Measurements from ENCODE around the gene ATF2. TPM values are rescaled to one million over a fixed set of nuclear protein-coding genes. Genes with fewer than 3 reads are reported as not detected.

ATF2 gene
- total and polyA plus RNA-seq, 2 of the 13 experiments (the other 11 are each of a cell fraction or from before 2014, with no cell fraction given): 91.6 to 95.1 TPM

DNA sequence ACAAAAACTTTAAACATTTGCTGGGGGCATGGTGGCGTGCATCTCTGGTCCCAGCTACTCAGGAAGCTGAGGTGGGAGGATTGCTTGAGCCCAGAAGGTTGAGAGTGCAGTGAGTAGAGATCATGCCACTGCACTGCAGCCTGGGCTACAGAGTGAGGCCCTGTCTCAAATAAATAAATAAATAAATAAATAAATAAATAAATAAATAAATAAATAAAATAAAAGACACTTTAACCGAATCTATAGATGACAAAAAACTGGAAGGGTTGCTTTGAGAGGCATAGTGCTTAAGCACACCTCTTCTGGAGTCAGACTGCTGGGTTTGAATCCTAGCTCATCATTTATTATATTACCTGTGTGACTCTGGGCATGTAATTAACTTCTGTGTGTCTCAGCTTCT lies 141.6 kb downstream of the ATF2 start:
- 65% methylated on average over 2 of the region's 2 CpGs for WGBS (ENCODE audit: low lambda C conversion rate)
- H3K9ac ChIP-seq (ENCODE audit: insufficient read depth, low read depth, low read length): no peak overlapping the region
- H3K79me2 ChIP-seq (ENCODE audit: insufficient read depth, low read length): no peaks in the 10 kb centered on the region
- POLR2A ChIA-PET: no interaction called here
- FAIRE-seq: no peak
- H3K4me3 ChIP-seq (replicated peaks in 1 of 3; ENCODE audit: insufficient read depth in 1 of 3, low read depth in 2 of 3, low read length in 3 of 3): no peak overlapping the region
- no peak for DNase-seq (ENCODE audit: low spot score)
- BruUV-seq (replicated peaks): no TSS peak
- no peaks in the 10 kb centered on the region for H4K20me1 ChIP-seq (ENCODE audit: insufficient read depth, low read length)
- intact Hi-C loops (cut with micrococcal nuclease; ENCODE audit: unreplicated experiment) (no loop called here), in situ Hi-C loops (cut with HindIII; ENCODE audit: extremely low pct_ligation_motif_present, low pct_unique_long_range_greater_than_20kb) (loop anchor here (25.0 kb wide), 1 partner anchor 261 kb away; no protein-coding TSS in a partner anchor)
- CTCF ChIA-PET (ENCODE audit: low intra/inter-chr PET ratio, low total read pairs): no interaction called here
- no peaks in the 10 kb centered on the region for H3K9me3 ChIP-seq (ENCODE audit: low read length)
- H3K4me1 ChIP-seq (ENCODE audit: insufficient read depth, low read length): peaks cover 52% of the 10 kb centered on the region
- no peak for ATAC-seq
- no peak overlapping the region for H3K4me2 ChIP-seq (ENCODE audit: low read depth, low read length)
- H3K27me3 ChIP-seq (ENCODE audit: control insufficient read depth in 1 of 2, insufficient read depth in 2 of 2, low read length in 2 of 2): no peaks in the 10 kb centered on the region
- no peak overlapping the region for H3K27ac ChIP-seq (ENCODE audit: extremely low read length, insufficient read depth, low read length)
- no peak overlapping the region for H2AFZ ChIP-seq (ENCODE audit: low read length)
- TF ChIP-seq ZNF761 (CRISPR knock-in tag; conservative IDR thresholded peaks at IDR 0.05): no peak
- no peak for TF ChIP-seq HNRNPUL1 (IDR thresholded peaks at IDR 0.05; ENCODE audit: low read depth, low read length)
- TF ChIP-seq, protein P1, sequence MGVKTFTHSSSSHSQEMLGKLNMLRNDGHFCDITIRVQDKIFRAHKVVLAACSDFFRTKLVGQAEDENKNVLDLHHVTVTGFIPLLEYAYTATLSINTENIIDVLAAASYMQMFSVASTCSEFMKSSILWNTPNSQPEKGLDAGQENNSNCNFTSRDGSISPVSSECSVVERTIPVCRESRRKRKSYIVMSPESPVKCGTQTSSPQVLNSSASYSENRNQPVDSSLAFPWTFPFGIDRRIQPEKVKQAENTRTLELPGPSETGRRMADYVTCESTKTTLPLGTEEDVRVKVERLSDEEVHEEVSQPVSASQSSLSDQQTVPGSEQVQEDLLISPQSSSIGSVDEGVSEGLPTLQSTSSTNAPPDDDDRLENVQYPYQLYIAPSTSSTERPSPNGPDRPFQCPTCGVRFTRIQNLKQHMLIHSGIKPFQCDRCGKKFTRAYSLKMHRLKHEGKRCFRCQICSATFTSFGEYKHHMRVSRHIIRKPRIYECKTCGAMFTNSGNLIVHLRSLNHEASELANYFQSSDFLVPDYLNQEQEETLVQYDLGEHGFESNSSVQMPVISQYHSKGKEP (CRISPR knock-in tag; IDR thresholded peaks at IDR 0.05): no peak
- H3K36me3 ChIP-seq (replicated peaks in 1 of 2; ENCODE audit: control insufficient read depth in 1 of 2, insufficient read depth in 2 of 2, low read length in 2 of 2): no peaks in the 10 kb centered on the region

DNA sequence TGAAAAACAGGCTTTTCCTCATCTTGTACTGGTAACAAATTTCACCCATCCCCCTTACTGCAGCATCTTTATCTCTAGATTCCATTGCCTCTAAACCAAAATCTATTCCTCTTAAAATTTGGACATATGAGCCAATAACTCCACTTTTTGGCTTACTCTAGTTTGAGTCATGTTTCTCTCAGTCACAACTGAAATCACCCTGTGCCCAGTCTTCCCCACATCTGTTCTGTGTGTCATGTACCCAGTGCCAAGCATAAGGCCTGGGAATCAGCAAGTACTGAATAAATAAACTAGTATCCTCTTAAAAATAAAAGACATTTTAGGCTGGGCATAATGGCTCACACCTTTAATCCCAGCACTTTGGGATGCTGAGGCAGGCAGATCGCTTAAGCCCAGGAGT lies 142.1 kb downstream of the ATF2 start:
- ATAC-seq (no peak), FAIRE-seq (no peak), DNase-seq (ENCODE audit: low spot score) (no peak)
- no peak overlapping the region for H3K4me3 ChIP-seq (replicated peaks in 1 of 3; ENCODE audit: insufficient read depth in 1 of 3, low read depth in 2 of 3, low read length in 3 of 3)
- H3K9me3 ChIP-seq (ENCODE audit: low read length): no peaks in the 10 kb centered on the region
- in situ Hi-C loops (cut with HindIII; ENCODE audit: extremely low pct_ligation_motif_present, low pct_unique_long_range_greater_than_20kb) (loop anchor here (25.0 kb wide), 1 partner anchor 261 kb away; no protein-coding TSS in a partner anchor), intact Hi-C loops (cut with micrococcal nuclease; ENCODE audit: unreplicated experiment) (no loop called here)
- no peaks in the 10 kb centered on the region for H4K20me1 ChIP-seq (ENCODE audit: insufficient read depth, low read length)
- CTCF ChIA-PET (ENCODE audit: low intra/inter-chr PET ratio, low total read pairs): no interaction called here
- no peaks in the 10 kb centered on the region for H3K27me3 ChIP-seq (ENCODE audit: control insufficient read depth in 1 of 2, insufficient read depth in 2 of 2, low read length in 2 of 2)
- H3K79me2 ChIP-seq (ENCODE audit: insufficient read depth, low read length): no peaks in the 10 kb centered on the region
- TF ChIP-seq ZNF451 (CRISPR knock-in tag; IDR thresholded peaks at IDR 0.05) (no peak), ARNTL (CRISPR knock-in tag; IDR thresholded peaks at IDR 0.05) (no peak), CC2D1A (CRISPR knock-in tag; IDR thresholded peaks at IDR 0.05) (no peak), SP4 (CRISPR knock-in tag; IDR thresholded peaks at IDR 0.05) (no peak), MEF2D (CRISPR knock-in tag; IDR thresholded peaks at IDR 0.05) (no peak), ZNF34 (CRISPR knock-in tag; IDR thresholded peaks at IDR 0.05; ENCODE audit: borderline replicate concordance) (no peak)
- TF ChIP-seq, protein P2, sequence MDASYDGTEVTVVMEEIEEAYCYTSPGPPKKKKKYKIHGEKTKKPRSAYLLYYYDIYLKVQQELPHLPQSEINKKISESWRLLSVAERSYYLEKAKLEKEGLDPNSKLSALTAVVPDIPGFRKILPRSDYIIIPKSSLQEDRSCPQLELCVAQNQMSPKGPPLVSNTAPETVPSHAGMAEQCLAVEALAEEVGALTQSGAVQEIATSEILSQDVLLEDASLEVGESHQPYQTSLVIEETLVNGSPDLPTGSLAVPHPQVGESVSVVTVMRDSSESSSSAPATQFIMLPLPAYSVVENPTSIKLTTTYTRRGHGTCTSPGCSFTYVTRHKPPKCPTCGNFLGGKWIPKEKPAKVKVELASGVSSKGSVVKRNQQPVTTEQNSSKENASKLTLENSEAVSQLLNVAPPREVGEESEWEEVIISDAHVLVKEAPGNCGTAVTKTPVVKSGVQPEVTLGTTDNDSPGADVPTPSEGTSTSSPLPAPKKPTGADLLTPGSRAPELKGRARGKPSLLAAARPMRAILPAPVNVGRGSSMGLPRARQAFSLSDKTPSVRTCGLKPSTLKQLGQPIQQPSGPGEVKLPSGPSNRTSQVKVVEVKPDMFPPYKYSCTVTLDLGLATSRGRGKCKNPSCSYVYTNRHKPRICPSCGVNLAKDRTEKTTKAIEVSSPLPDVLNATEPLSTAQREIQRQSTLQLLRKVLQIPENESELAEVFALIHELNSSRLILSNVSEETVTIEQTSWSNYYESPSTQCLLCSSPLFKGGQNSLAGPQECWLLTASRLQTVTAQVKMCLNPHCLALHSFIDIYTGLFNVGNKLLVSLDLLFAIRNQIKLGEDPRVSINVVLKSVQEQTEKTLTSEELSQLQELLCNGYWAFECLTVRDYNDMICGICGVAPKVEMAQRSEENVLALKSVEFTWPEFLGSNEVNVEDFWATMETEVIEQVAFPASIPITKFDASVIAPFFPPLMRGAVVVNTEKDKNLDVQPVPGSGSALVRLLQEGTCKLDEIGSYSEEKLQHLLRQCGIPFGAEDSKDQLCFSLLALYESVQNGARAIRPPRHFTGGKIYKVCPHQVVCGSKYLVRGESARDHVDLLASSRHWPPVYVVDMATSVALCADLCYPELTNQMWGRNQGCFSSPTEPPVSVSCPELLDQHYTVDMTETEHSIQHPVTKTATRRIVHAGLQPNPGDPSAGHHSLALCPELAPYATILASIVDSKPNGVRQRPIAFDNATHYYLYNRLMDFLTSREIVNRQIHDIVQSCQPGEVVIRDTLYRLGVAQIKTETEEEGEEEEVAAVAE (CRISPR knock-in tag; IDR thresholded peaks at IDR 0.05; ENCODE audit: borderline replicate concordance): no peak
- no peak overlapping the region for H3K27ac ChIP-seq (ENCODE audit: extremely low read length, insufficient read depth, low read length)
- no peak overlapping the region for H3K9ac ChIP-seq (ENCODE audit: insufficient read depth, low read depth, low read length)
- 87% methylated on average over 1 of the region's 1 CpG for WGBS (ENCODE audit: low lambda C conversion rate)
- no peak overlapping the region for H3K4me2 ChIP-seq (ENCODE audit: low read depth, low read length)
- POLR2A ChIA-PET: no interaction called here
- BruUV-seq (replicated peaks): no TSS peak
- no peak overlapping the region for H2AFZ ChIP-seq (ENCODE audit: low read length)
- no peaks in the 10 kb centered on the region for H3K36me3 ChIP-seq (replicated peaks in 1 of 2; ENCODE audit: control insufficient read depth in 1 of 2, insufficient read depth in 2 of 2, low read length in 2 of 2)
- H3K4me1 ChIP-seq (ENCODE audit: insufficient read depth, low read length): peaks cover 47% of the 10 kb centered on the region

Measured in HepG2 (cell line).